ENCODE results near the gene CRMP1. TPM values are rescaled to one million over a fixed set of nuclear protein-coding genes. Genes with fewer than 3 reads are reported as not detected.

CRMP1 gene
- total and polyA plus RNA-seq, 2 of the 4 experiments (the other 2 are of a cell fraction): 4.1 to 7.4 TPM

DNA sequence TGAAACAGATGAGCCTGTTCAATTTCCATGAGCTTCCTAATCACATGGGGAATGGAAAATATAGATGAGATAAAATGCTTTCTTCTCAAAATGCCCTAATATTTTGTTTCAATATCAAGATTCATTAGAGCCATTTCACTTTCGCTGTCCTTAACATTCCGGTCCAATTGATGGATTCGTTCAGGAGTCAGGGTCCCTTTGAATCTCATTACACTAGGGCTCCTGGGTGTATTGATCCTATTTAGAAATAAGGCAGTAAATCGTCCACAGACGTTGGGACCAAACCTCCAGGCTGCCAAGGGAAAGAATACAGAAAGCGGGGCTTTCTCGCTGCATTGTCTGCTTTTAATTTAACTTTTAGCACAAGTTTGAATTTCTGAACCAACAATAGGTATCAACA is 20.6 kb upstream of the CRMP1 start:
- intact Hi-C loops (cut with micrococcal nuclease) (no loop called here), in situ Hi-C loops (cut with MboI; ENCODE audit: low sequenced_read_pairs) (no loop called here), dilution Hi-C loops (cut with HindIII; ENCODE audit: low sequenced_read_pairs, unreplicated experiment) (no loop called here)
- no peak overlapping the region for H3K56ac ChIP-seq (ENCODE audit: extremely low read depth, insufficient read depth, low read length)
- no peaks in the 10 kb centered on the region for H4K20me1 ChIP-seq (ENCODE audit: insufficient read depth, low read length)
- H3K4me3 ChIP-seq (ENCODE audit: insufficient read depth, low read depth, low read length): no peak overlapping the region
- ATAC-seq (ENCODE audit: low read depth) (no peak), DNase-seq (no peak)
- H4K91ac ChIP-seq (ENCODE audit: insufficient read depth, low read depth, low read length): no peak overlapping the region
- no peak for TF ChIP-seq MAZ (IDR thresholded peaks at IDR 0.05; ENCODE audit: borderline replicate concordance, low read depth, low read length)
- TF ChIP-seq BHLHE40 (IDR thresholded peaks at IDR 0.05; ENCODE audit: low read depth, low read length): no peak
- no peak overlapping the region for H4K8ac ChIP-seq (ENCODE audit: low read depth in 2 of 2, low read length in 2 of 2)
- ChIA-PET CTCF (no interaction called here), POLR2A (ENCODE audit: unreplicated experiment) (no interaction called here)
- H2BK120ac ChIP-seq (ENCODE audit: low read depth, low read length): no peak overlapping the region
- H3K79me1 ChIP-seq (ENCODE audit: low read depth in 1 of 2, low read length in 2 of 2): no peaks in the 10 kb centered on the region
- H3K23ac ChIP-seq (ENCODE audit: low read depth, low read length): no peak overlapping the region
- no peak overlapping the region for H2BK20ac ChIP-seq (ENCODE audit: low read depth, low read length)
- no peaks in the 10 kb centered on the region for H3K4me1 ChIP-seq (ENCODE audit: control insufficient read depth, insufficient read depth, low read length)
- no peak overlapping the region for H3K4me2 ChIP-seq (ENCODE audit: low read depth, low read length)
- WGBS, 2 experiments (ENCODE audit: extremely low coverage in 2 of 2, insufficient read length in 1 of 2): no CpG with 5 or more reads among the region's 7 CpGs
- no peak overlapping the region for H2AK9ac ChIP-seq (replicated peaks; ENCODE audit: low read depth, low read length, poor library complexity)
- no peaks in the 10 kb centered on the region for H3K36me3 ChIP-seq (ENCODE audit: control insufficient read depth, insufficient read depth, low read length)
- H3K9me1 ChIP-seq (ENCODE audit: insufficient read depth, low read length): no peaks in the 10 kb centered on the region
- no peak overlapping the region for H2BK5ac ChIP-seq (ENCODE audit: low read depth, low read length, poor library complexity, severe bottlenecking)
- no peak overlapping the region for H4K5ac ChIP-seq (ENCODE audit: low read depth, low read length)
- H3K4ac ChIP-seq (ENCODE audit: low read depth, low read length): no peak overlapping the region
- peaks cover 1% of the 10 kb centered on the region; the same call in 1 of the 2 replicates for H3K27me3 ChIP-seq (ENCODE audit: control insufficient read depth, insufficient read depth, low read length)
- H2BK15ac ChIP-seq (ENCODE audit: low read depth, low read length): no peak overlapping the region
- BruUV-seq (replicated peaks): no TSS peak
- no peak overlapping the region for H3K9ac ChIP-seq (ENCODE audit: low read depth, low read length)
- no peak overlapping the region for H3K27ac ChIP-seq (ENCODE audit: insufficient read depth, low read length)
- H3K18ac ChIP-seq (ENCODE audit: low read depth, low read length): no peak overlapping the region
- no peak overlapping the region for H2AK5ac ChIP-seq (ENCODE audit: low read depth, low read length)
- no peak overlapping the region for H2AFZ ChIP-seq (replicated peaks; ENCODE audit: low read length, poor library complexity)
- H3K14ac ChIP-seq (replicated peaks; ENCODE audit: low read depth, low read length): no peak overlapping the region
- H3K9me3 ChIP-seq (ENCODE audit: control insufficient read depth, insufficient read depth, low read length): no peaks in the 10 kb centered on the region
